ENCODE measurements around the gene CCL8.

Gene CCL8

DNA sequence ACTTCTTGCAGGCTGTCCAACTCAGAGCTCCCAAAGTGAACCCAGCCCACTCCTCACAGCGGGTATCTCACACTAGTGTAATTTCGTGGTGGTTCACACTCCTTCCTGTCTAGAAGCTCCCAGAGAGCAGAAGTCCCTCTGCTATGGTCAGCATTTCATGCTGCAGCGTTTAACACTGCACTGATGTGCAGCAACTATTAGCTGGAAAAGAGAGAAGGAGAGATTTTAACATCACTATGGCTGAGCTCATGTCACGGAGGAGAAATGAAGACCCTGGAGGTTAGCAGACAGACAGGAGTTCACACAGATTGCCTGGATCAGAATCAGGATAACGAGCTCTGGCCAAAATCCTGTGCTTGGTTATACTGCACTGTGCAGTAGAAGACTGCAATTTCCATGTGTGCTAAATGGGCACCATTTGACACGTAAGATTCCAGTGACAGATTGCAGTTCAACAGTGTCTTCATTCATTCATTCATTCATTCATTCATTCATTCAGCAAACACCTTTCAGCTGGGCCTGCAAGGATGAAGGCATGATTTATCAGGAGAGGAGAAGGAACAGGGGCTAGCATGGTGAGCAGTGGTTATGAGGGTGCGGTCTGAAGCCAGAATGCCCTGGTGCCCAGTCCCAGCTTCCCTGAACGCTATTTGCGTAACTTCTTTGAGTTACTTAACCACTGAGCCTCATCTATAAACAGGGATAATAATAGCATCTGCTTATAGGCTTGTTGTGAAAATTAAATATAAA is 49.1 kb downstream of the CCL8 start:
- no peak for DNase-seq

DNA sequence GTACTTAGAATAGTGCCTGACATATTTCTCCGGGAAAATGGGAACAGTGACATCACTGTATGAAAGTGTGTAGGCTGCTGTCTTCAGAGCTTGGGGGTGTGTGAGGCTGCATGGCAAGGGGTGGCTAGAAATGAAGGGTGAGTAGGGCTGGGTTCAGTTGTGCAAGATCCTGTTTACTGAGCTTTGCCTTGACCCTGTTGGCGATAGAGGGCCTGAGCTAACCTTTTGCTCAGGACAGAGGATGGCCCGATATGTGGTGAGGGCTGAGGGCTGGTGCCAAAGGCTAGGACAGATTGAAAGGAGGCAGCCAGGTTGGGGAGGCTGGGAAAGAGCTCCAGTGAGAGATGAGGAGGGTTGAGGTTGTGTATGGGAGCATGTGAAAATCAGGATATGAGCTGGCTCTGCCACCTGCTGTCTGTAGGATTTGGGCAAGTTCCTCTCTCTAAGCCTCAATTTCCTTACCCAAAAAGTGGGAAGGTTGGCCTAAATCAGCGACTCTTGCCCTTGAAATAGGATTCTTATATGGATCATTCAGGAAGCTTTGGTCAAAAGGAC is 49.8 kb downstream of the CCL8 start:
- no peak for DNase-seq

DNA sequence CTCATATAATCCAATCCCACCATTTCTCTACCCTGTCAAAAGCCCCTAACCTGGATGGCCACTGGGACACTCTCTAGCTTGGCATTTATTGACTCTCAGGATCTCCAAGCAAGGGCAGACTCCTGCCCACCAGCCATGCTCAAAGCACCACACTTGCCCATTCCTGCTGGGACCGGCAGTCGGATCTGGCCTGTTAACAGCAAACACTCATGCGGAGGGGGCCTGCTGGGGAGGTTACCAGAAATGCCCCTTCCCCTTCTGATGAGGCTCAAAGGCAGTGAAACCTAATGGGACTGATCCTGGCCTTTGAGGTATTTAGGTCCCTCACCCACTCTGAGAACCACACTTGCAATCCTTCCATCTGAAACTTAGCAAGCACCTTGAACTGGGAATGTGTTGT is 50.3 kb downstream of the CCL8 start:
- DNase-seq: no peak

DNA sequence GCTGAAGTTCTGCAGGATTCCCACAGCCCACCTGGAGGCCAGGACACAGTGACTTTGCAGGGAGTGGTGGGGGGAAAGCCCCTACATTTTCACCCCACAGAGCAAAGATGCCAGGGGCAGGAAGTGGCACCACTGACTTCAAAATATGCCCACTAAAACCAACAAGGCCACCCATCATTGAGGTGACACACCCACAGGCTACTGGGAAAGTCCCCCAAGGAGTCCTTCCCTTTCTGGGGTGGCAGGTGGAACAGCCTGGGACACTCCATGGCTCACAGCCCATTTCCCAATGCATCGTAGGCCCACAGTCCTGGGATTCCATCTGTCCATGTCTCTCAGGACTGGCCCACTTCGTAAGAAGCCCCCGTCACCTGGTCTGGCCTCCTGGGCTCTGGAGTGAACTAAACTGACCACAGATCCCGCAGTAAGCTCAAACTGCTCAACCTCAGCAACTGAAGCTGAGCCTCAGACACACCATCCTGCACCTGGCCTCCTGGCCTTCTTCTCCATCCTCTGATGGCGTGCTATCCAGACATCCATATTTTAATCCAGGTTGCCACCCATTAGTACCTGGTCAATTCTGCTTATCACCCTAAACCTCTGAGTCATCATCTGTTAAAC is 51.3 kb downstream of the CCL8 start:
- no peak for DNase-seq

DNA sequence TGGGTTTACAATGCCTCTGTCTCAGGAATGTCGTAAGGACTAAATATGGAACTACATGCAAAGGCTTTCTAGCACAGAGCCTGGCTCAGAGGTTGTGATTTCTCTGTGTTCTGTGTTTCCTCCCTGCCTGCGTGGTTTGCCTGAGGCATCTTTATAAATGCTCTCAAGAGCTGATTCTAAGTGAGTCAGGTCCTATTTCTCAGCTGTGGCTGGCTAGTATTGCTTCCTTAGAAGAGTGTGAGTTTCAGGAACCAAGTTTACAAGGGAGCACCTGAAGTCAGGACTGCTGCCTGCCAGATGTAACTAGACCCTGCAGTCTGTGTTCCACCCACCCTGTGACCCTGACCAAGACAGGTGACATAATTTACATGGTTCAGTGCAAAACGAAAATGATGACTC is 51.8 kb downstream of the CCL8 start:
- no peak for DNase-seq
